ENCODE data around the gene RAPH1.

GRCh38 chr2:203446071-203446481 is 89.0 kb downstream of the RAPH1 start:
- TF ChIP-seq FOXM1 (IDR thresholded peaks at IDR 0.05; ENCODE audit: borderline replicate concordance, low read depth) = no peak
- TF ChIP-seq REST (IDR thresholded peaks at IDR 0.05; ENCODE audit: low read depth) = no peak
- no peak for TF ChIP-seq USF1 (IDR thresholded peaks at IDR 0.05)
- no peak for TF ChIP-seq TAF1 (IDR thresholded peaks at IDR 0.05; ENCODE audit: low read depth)
- no peak for TF ChIP-seq NFIC (IDR thresholded peaks at IDR 0.05)
- TF ChIP-seq ZBTB7A (IDR thresholded peaks at IDR 0.05; ENCODE audit: low read depth) = no peak
- TF ChIP-seq MAX (IDR thresholded peaks at IDR 0.05) = no peak
- TF ChIP-seq YY1 (IDR thresholded peaks at IDR 0.05; ENCODE audit: low read depth) = no peak
- no peak for TF ChIP-seq TEAD4 (IDR thresholded peaks at IDR 0.05)

All from Ishikawa (cell line).